ENCODE results near the gene FAM107A. TPM values are rescaled to one million over a fixed set of nuclear protein-coding genes. Genes with fewer than 3 reads are reported as not detected.

Gene FAM107A
- total and polyA plus RNA-seq, 2 of the 4 experiments (the other 2 are of a cell fraction): not detected

- Histone ChIP-seq H2AK5ac (ENCODE audit: low read depth, low read length) (no peak overlapping the region), H2BK15ac (ENCODE audit: low read depth, low read length) (no peak overlapping the region), H4K20me1 (ENCODE audit: insufficient read depth, low read length) (no peaks in the 10 kb centered on the region), H4K8ac (ENCODE audit: low read depth in 2 of 2, low read length in 2 of 2) (no peak overlapping the region), H3K36me3 (ENCODE audit: control insufficient read depth, insufficient read depth, low read length) (peaks cover 3% of the 10 kb centered on the region; the same call in 1 of the 2 replicates), H3K18ac (ENCODE audit: low read depth, low read length) (no peak overlapping the region), H3K56ac (ENCODE audit: extremely low read depth, insufficient read depth, low read length) (no peak overlapping the region), H2BK120ac (ENCODE audit: low read depth, low read length) (no peak overlapping the region; the same call in 1 of the 2 replicates), H2AFZ (replicated peaks; ENCODE audit: low read length, poor library complexity) (no peak overlapping the region), H3K9ac (ENCODE audit: low read depth, low read length) (no peak overlapping the region), H4K5ac (ENCODE audit: low read depth, low read length) (no peak overlapping the region), H2AK9ac (replicated peaks; ENCODE audit: low read depth, low read length, poor library complexity) (no peak overlapping the region), H2BK20ac (ENCODE audit: low read depth, low read length) (no peak overlapping the region), H2BK5ac (ENCODE audit: low read depth, low read length, poor library complexity, severe bottlenecking) (no peak overlapping the region), H3K27me3 (ENCODE audit: control insufficient read depth, insufficient read depth, low read length) (no peaks in the 10 kb centered on the region), H3K27ac (ENCODE audit: insufficient read depth, low read length) (no peak overlapping the region), H4K91ac (ENCODE audit: insufficient read depth, low read depth, low read length) (no peak overlapping the region), H3K4ac (ENCODE audit: low read depth, low read length) (no peak overlapping the region), H3K79me1 (ENCODE audit: low read depth in 1 of 2, low read length in 2 of 2) (no peaks in the 10 kb centered on the region), H3K9me1 (ENCODE audit: insufficient read depth, low read length) (peaks cover 10% of the 10 kb centered on the region), H3K4me2 (ENCODE audit: low read depth, low read length) (no peak overlapping the region), H3K23ac (ENCODE audit: low read depth, low read length) (no peak overlapping the region), H3K4me3 (ENCODE audit: insufficient read depth, low read depth, low read length) (no peak overlapping the region), H3K4me1 (ENCODE audit: control insufficient read depth, insufficient read depth, low read length) (peaks cover 11% of the 10 kb centered on the region), H3K14ac (replicated peaks; ENCODE audit: low read depth, low read length) (no peak overlapping the region), H3K9me3 (ENCODE audit: control insufficient read depth, insufficient read depth, low read length) (no peaks in the 10 kb centered on the region)
- ChIA-PET CTCF (no interaction called here), POLR2A (ENCODE audit: unreplicated experiment) (no interaction called here)
- DNase-seq (no peak), ATAC-seq (ENCODE audit: low read depth) (no peak)
- WGBS, 2 experiments (ENCODE audit: extremely low coverage in 2 of 2, insufficient read length in 1 of 2): no CpG with 5 or more reads among the region's 18 CpGs
- no TSS peak for BruUV-seq (replicated peaks)
- intact Hi-C loops (cut with micrococcal nuclease) (loop anchor here (5.0 kb wide), 1 partner anchor 38 kb away; the partner anchor contains the start of gene KCTD6), dilution Hi-C loops (cut with HindIII; ENCODE audit: low sequenced_read_pairs, unreplicated experiment) (no loop called here), in situ Hi-C loops (cut with MboI; ENCODE audit: low sequenced_read_pairs) (loop anchor here (5.0 kb wide), 1 partner anchor 203 kb away; no protein-coding TSS in a partner anchor)
- TF ChIP-seq MAZ (IDR thresholded peaks at IDR 0.05; ENCODE audit: borderline replicate concordance, low read depth, low read length) (no peak), CHD1 (IDR thresholded peaks at IDR 0.05; ENCODE audit: low read depth, low read length) (no peak), RFX5 (IDR thresholded peaks at IDR 0.05; ENCODE audit: low read depth, low read length) (no peak), POLR2A (IDR thresholded peaks at IDR 0.05; ENCODE audit: low read depth, low read length) (no peak), MXI1 (IDR thresholded peaks at IDR 0.05; ENCODE audit: borderline replicate concordance, low read depth, low read length) (no peak), RAD21 (IDR thresholded peaks at IDR 0.05; ENCODE audit: low read length) (no peak), MAFK (IDR thresholded peaks at IDR 0.05; ENCODE audit: low read depth, low read length) (no peak), FOS (IDR thresholded peaks at IDR 0.05; ENCODE audit: low read depth, low read length) (no peak)
Observed at GRCh38 chr3:58530354-58530865, 46.8 kb downstream of the FAM107A start.

All from IMR-90 (cell line).